ENCODE results near the gene ZNF672.

The ZNF672 gene

DNA sequence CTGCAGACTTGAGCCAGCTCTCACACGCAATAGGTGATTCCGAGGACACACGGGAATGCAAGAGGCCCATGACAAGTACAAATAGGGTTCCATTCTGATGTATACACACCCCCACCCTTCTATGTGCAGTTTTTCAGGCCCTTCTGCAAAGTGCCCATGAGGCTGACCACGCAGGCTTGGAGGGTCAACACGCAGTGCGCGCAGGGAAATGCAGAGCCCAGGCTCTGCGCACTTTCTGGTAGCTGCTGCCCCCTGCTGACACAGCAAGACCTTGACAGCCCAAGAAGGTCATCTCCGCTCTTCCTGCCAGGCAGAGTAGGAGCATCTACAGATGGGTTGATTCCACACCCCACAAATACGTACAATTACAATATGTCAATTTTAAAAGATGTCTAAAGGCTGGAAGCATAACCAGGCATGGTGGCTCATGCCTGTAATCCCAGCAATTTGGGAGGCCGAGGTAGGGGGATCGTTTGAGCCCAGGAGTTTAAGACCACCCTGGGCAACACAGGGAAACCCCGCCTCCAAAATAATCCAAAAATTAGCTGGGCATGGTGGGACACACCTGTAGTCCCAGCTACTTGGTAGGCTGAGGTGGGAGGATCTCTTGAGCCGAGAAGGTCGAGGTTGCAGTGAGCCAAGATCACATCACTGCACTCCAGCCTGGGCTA lies 30.8 kb upstream of the ZNF672 start:
- Histone ChIP-seq H3K79me2 (ENCODE audit: insufficient read depth, low read depth) (no peaks in the 10 kb centered on the region), H3K4me2 (no peak overlapping the region), H3K27ac (no peak overlapping the region), H3K4me1 (ENCODE audit: low read depth, poor library complexity, severe bottlenecking) (peaks cover 12% of the 10 kb centered on the region), H3K4me3 (IDR thresholded peaks at IDR 0.05; ENCODE audit: insufficient read depth, low read depth, low read length) (no peak overlapping the region), H2AFZ (ENCODE audit: low read depth) (no peak overlapping the region), H3K9ac (no peak overlapping the region), H3K36me3 (ENCODE audit: insufficient read depth) (no peaks in the 10 kb centered on the region), H3K27me3 (ENCODE audit: insufficient read depth, low read depth) (no peaks in the 10 kb centered on the region), H4K20me1 (ENCODE audit: insufficient read depth) (no peaks in the 10 kb centered on the region)
- TF ChIP-seq, protein P1, sequence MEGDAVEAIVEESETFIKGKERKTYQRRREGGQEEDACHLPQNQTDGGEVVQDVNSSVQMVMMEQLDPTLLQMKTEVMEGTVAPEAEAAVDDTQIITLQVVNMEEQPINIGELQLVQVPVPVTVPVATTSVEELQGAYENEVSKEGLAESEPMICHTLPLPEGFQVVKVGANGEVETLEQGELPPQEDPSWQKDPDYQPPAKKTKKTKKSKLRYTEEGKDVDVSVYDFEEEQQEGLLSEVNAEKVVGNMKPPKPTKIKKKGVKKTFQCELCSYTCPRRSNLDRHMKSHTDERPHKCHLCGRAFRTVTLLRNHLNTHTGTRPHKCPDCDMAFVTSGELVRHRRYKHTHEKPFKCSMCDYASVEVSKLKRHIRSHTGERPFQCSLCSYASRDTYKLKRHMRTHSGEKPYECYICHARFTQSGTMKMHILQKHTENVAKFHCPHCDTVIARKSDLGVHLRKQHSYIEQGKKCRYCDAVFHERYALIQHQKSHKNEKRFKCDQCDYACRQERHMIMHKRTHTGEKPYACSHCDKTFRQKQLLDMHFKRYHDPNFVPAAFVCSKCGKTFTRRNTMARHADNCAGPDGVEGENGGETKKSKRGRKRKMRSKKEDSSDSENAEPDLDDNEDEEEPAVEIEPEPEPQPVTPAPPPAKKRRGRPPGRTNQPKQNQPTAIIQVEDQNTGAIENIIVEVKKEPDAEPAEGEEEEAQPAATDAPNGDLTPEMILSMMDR (conservative IDR thresholded peaks at IDR 0.05; ENCODE audit: low read depth, low read length), result peak; percentile 82

DNA sequence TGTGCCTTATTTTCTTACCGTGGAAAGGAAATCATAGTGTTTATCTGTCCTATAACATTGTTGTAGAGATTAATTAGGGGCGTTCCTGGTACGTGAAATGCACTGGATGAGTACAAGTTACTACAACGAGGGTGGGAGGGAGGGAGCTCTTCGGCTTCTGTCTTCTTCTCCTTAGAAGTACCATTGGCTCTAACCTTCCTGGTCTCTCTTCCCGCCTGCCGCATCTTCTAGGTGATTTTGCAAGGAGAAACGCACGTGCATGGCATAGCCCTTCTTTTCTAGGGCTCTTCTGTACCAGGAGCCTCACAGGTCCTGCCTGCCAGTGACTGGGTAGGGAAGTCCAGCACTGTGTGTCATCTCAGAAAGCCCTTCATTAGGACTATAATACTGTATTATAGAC lies 29.1 kb upstream of the ZNF672 start:
- H3K27ac ChIP-seq, result no peak overlapping the region
- no peaks in the 10 kb centered on the region for H3K79me2 ChIP-seq (ENCODE audit: insufficient read depth, low read depth)
- H3K4me2 ChIP-seq, result no peak overlapping the region
- H2AFZ ChIP-seq (ENCODE audit: low read depth), result no peak overlapping the region
- peaks cover 12% of the 10 kb centered on the region for H3K4me1 ChIP-seq (ENCODE audit: low read depth, poor library complexity, severe bottlenecking)
- H3K36me3 ChIP-seq (ENCODE audit: insufficient read depth), result no peaks in the 10 kb centered on the region
- H3K4me3 ChIP-seq (IDR thresholded peaks at IDR 0.05; ENCODE audit: insufficient read depth, low read depth, low read length), result no peak overlapping the region
- H3K27me3 ChIP-seq (ENCODE audit: insufficient read depth, low read depth), result no peaks in the 10 kb centered on the region
- H3K9ac ChIP-seq, result no peak overlapping the region
- H4K20me1 ChIP-seq (ENCODE audit: insufficient read depth), result no peaks in the 10 kb centered on the region
- TF ChIP-seq, protein P1 (conservative IDR thresholded peaks at IDR 0.05; ENCODE audit: low read depth, low read length), result no peak

DNA sequence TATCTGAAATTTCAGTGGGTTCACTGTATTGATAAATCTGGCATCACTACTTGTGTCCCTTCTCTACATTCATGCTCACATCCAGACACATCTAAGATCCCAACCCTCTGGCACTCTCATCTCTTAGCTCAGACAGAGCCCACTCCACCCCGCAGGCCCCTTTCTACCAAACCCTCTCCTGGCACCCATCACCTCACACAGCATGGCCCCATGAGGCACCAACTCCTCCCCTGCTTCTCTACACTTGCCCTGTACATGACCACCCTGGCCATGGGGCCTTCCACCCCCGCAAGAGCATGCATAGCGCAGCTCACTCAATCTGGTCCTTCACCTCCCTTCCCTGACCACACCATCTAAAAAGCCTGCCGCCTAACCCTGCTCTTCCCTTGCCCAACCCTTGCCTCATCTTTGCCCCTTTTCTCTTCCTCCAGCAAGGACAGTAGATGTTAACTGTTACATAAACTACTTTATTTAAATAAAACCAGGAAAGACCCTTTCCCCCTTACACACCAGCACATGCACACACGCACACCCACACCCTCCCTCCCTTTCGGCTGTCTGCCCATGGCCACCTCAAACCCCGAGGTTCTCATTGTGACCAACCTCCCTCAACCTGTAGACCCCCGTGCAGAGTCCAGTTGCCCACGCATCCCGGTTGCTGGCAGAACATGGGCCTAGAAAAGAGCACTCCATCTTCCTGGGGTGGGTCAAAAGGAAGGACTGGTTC lies 27.9 kb upstream of the ZNF672 start:
- TF ChIP-seq, protein P1 (conservative IDR thresholded peaks at IDR 0.05; ENCODE audit: low read depth, low read length), result no peak
- no peaks in the 10 kb centered on the region for H3K27me3 ChIP-seq (ENCODE audit: insufficient read depth, low read depth)
- H3K36me3 ChIP-seq (ENCODE audit: insufficient read depth), result no peaks in the 10 kb centered on the region
- H3K4me1 ChIP-seq (ENCODE audit: low read depth, poor library complexity, severe bottlenecking), result peaks cover 12% of the 10 kb centered on the region
- H3K79me2 ChIP-seq (ENCODE audit: insufficient read depth, low read depth), result no peaks in the 10 kb centered on the region
- H3K27ac ChIP-seq, result no peak overlapping the region
- H3K9ac ChIP-seq, result no peak overlapping the region
- no peak overlapping the region for H3K4me2 ChIP-seq
- H4K20me1 ChIP-seq (ENCODE audit: insufficient read depth), result no peaks in the 10 kb centered on the region
- no peak overlapping the region for H2AFZ ChIP-seq (ENCODE audit: low read depth)
- no peak overlapping the region for H3K4me3 ChIP-seq (IDR thresholded peaks at IDR 0.05; ENCODE audit: insufficient read depth, low read depth, low read length)

DNA sequence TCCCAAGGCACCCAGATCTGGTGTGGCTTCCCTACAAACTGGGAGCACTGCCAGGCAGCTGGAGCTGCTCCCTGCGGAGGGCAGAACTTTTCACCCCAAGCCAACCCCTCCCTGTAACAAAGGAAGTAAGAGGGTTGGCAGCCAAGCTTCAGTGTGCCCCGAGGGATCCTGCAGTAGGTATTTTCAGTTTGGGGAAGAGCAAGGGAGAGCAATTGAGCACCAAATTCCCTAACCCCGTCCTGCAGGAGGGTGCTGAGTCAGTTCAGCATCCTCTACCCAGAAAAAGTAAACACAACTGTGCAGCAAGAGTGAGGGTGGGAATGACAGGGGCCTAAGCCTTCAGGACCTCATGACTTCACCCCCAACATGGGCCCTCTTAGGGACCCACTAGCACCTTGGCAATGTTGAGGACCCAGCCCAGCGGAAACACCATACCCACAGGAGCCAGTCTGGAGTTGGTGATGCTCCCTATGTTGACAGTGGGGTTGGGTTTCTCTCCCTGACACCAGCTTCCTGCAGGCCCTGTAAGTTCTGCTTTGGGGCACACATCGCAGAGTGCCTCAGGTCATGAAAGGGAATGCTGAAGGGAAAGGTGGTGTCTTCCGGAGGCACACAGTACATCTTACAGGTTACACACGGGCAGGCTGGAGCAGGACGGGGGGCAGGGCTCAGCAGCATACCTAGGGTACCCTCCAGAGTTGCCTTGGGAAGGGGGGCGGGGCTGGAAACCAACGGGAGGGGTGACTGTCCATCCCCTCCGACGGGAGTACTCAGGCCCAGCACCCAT lies 27.1 kb upstream of the ZNF672 start:
- H4K20me1 ChIP-seq (ENCODE audit: insufficient read depth), result no peaks in the 10 kb centered on the region
- no peaks in the 10 kb centered on the region for H3K36me3 ChIP-seq (ENCODE audit: insufficient read depth)
- no peak overlapping the region for H3K4me3 ChIP-seq (IDR thresholded peaks at IDR 0.05; ENCODE audit: insufficient read depth, low read depth, low read length)
- no peak overlapping the region for H3K27ac ChIP-seq
- no peaks in the 10 kb centered on the region for H3K27me3 ChIP-seq (ENCODE audit: insufficient read depth, low read depth)
- H3K4me1 ChIP-seq (ENCODE audit: low read depth, poor library complexity, severe bottlenecking), result peaks cover 9% of the 10 kb centered on the region
- no peaks in the 10 kb centered on the region for H3K79me2 ChIP-seq (ENCODE audit: insufficient read depth, low read depth)
- TF ChIP-seq, protein P1 (conservative IDR thresholded peaks at IDR 0.05; ENCODE audit: low read depth, low read length), result no peak
- H3K4me2 ChIP-seq, result no peak overlapping the region
- H3K9ac ChIP-seq, result no peak overlapping the region
- H2AFZ ChIP-seq (ENCODE audit: low read depth), result no peak overlapping the region
